ENCODE data around the gene CFAP45. TPM values are rescaled to one million over a fixed set of nuclear protein-coding genes. Genes with fewer than 3 reads are reported as not detected.
A peak's percentile ranks its signal among the peaks of the same experiment; 100 is the strongest.

The CFAP45 gene
- polyA plus RNA-seq, 1 of the 3 experiments (the other 2 are of a cell fraction), result 0.74 TPM

DNA sequence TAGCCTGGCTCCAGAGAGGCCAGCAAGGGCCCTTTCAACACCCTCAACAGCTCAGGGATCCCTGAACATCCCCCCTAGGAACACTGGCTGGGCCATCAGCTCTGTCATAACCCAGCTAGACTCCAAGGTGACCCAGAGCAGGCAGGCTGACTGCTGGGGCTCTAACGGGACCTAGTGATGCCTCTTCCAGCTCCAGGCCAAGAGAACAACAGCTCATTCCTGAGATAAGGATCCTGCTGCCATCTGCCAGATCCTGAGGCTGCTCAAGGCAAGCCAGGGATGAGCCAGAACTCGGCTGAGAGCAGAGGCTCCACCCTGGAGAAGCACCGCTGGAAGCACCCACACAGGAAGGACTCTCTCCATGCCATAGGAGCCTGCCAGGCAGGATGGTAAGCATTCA is 39.5 kb downstream of the CFAP45 start:
- no peaks in the 10 kb centered on the region for H3K36me3 ChIP-seq (replicated peaks in 1 of 2; ENCODE audit: control insufficient read depth in 1 of 2, insufficient read depth in 2 of 2, low read length in 1 of 2)
- peak; percentile 75 for DNase-seq
- H3K9ac ChIP-seq, result no peak overlapping the region
- TF ChIP-seq GATA2 (CRISPR knock-in tag; IDR thresholded peaks at IDR 0.05), result peak; percentile 58
- TF ChIP-seq, protein P1, sequence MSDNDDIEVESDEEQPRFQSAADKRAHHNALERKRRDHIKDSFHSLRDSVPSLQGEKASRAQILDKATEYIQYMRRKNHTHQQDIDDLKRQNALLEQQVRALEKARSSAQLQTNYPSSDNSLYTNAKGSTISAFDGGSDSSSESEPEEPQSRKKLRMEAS (IDR thresholded peaks at IDR 0.05; ENCODE audit: low read depth), result no peak
- 0% methylated on average over 1 of the region's 3 CpGs for WGBS (ENCODE audit: low lambda C conversion rate)
- no peaks in the 10 kb centered on the region for H3F3A ChIP-seq (replicated peaks; ENCODE audit: insufficient read depth)
- no peak overlapping the region for H3K27ac ChIP-seq (ENCODE audit: low read depth in 2 of 2, low read length in 1 of 2)
- no peaks in the 10 kb centered on the region for H3K9me3 ChIP-seq
- H3K4me2 ChIP-seq, result no peak overlapping the region
- no peak overlapping the region for H3K4me3 ChIP-seq (ENCODE audit: low read depth in 2 of 2, low read length in 1 of 2)
- no peak overlapping the region for H2AFZ ChIP-seq (ENCODE audit: low read depth)
- no peaks in the 10 kb centered on the region for H3K79me2 ChIP-seq (ENCODE audit: insufficient read depth)
- no peaks in the 10 kb centered on the region for H4K20me1 ChIP-seq (ENCODE audit: insufficient read depth)
- ChIA-PET CTCF (interaction anchor here (0.8 to 4.9 kb wide), 6 partner anchors 29 to 70 kb away, joined by 3 to 14 read pairs (median 5); no protein-coding TSS in a partner anchor), POLR2A (no interaction called here)
- no peaks in the 10 kb centered on the region for H3K9me2 ChIP-seq
- H3K27me3 ChIP-seq (ENCODE audit: insufficient read depth), result no peaks in the 10 kb centered on the region
- H3K4me1 ChIP-seq (ENCODE audit: control insufficient read depth in 1 of 2, insufficient read depth in 2 of 2, low read depth in 1 of 2, low read length in 1 of 2), result peaks cover 0 to 10% of the 10 kb centered on the region in 2 experiments; a peak in 1 of 4 replicates

DNA sequence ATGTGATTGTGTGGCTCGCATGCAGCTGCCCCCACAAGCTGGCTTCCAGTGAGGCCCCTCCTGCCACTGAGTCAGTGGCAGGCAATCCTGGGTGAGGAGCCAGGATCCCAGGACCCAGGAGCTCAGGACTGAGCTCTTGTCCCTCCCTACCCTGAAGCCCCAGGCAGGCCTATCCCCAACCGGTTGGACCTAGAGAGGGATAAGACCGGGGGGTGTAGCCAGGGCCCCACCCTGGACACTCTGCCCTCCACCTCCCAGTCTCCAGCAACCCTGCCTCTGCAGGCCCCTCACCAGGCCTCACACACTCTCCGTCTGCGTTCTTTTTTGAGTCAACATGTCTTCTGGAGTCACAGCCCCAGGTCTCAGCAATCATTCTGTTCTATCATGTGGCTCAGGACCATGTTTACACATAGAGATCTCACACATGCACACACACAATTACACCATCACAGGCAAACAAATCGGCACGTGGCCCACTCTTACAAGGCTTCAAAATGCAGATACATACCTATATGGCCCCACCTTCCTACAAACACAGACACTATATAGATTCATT is 40.1 kb downstream of the CFAP45 start:
- ChIA-PET POLR2A (no interaction called here), CTCF (interaction anchor here (0.7 to 1.7 kb wide), 7 partner anchors 16 to 70 kb away, joined by 3 to 8 read pairs (median 4); no protein-coding TSS in a partner anchor)
- no peaks in the 10 kb centered on the region for H3K79me2 ChIP-seq (ENCODE audit: insufficient read depth)
- no peak overlapping the region for H2AFZ ChIP-seq (ENCODE audit: low read depth)
- no peak for TF ChIP-seq TEAD4 (IDR thresholded peaks at IDR 0.05; ENCODE audit: borderline replicate concordance, insufficient read depth)
- no peak for TF ChIP-seq EZH2phosphoT487 (IDR thresholded peaks at IDR 0.05; ENCODE audit: borderline replicate concordance, low read depth)
- no peak overlapping the region for H3K4me2 ChIP-seq
- H3K27me3 ChIP-seq (ENCODE audit: insufficient read depth), result no peaks in the 10 kb centered on the region
- 92% methylated on average over 4 of the region's 7 CpGs for WGBS (ENCODE audit: low lambda C conversion rate)
- H3F3A ChIP-seq (replicated peaks; ENCODE audit: insufficient read depth), result no peaks in the 10 kb centered on the region
- no peak overlapping the region for H3K27ac ChIP-seq (ENCODE audit: low read depth in 2 of 2, low read length in 1 of 2)
- H3K4me3 ChIP-seq (ENCODE audit: low read depth in 2 of 2, low read length in 1 of 2), result no peak overlapping the region
- H3K9me3 ChIP-seq, result no peaks in the 10 kb centered on the region
- DNase-seq, result no peak
- no peaks in the 10 kb centered on the region for H4K20me1 ChIP-seq (ENCODE audit: insufficient read depth)
- H3K9me2 ChIP-seq, result no peaks in the 10 kb centered on the region
- H3K9ac ChIP-seq, result no peak overlapping the region
- H3K4me1 ChIP-seq (ENCODE audit: control insufficient read depth in 1 of 2, insufficient read depth in 2 of 2, low read depth in 1 of 2, low read length in 1 of 2), result peaks cover 0 to 12% of the 10 kb centered on the region in 2 experiments; a peak in 1 of 4 replicates
- H3K36me3 ChIP-seq (replicated peaks in 1 of 2; ENCODE audit: control insufficient read depth in 1 of 2, insufficient read depth in 2 of 2, low read length in 1 of 2), result no peaks in the 10 kb centered on the region

DNA sequence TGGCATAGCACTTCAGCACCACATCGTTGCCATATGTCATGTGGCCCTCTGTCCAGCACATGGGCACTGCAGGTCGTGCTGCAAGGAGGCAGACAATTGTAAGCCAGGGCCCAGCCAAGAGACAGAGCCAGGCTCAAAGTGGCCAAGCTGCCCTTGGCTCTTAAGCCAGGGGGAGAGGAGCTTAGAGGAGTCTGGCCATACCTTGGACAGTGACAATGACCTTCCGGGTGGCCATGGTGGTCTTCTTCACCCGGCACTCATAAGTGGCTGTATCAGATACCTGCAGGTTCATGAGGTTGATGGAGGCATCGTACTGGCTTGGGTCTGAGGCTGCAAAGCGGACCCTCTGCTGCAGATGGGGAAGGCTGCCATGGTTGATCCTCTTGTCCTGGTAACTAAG is 42.1 kb downstream of the CFAP45 start:
- no peak overlapping the region for H3K27ac ChIP-seq (ENCODE audit: low read depth in 2 of 2, low read length in 1 of 2)
- H3K36me3 ChIP-seq (replicated peaks in 1 of 2; ENCODE audit: control insufficient read depth in 1 of 2, insufficient read depth in 2 of 2, low read length in 1 of 2), result no peaks in the 10 kb centered on the region
- ChIA-PET POLR2A (no interaction called here), CTCF (interaction anchor here (1.1 to 2.6 kb wide), 4 partner anchors 33 to 59 kb away, joined by 3 to 9 read pairs (median 5); no protein-coding TSS in a partner anchor)
- no peaks in the 10 kb centered on the region for H4K20me1 ChIP-seq (ENCODE audit: insufficient read depth)
- H3K4me1 ChIP-seq (ENCODE audit: control insufficient read depth in 1 of 2, insufficient read depth in 2 of 2, low read depth in 1 of 2, low read length in 1 of 2), result peaks cover 10 to 16% of the 10 kb centered on the region in 2 experiments; a peak in 2 of 4 replicates
- no peak for TF ChIP-seq MEF2A (IDR thresholded peaks at IDR 0.05; ENCODE audit: borderline replicate concordance, low read depth)
- TF ChIP-seq, protein P2, sequence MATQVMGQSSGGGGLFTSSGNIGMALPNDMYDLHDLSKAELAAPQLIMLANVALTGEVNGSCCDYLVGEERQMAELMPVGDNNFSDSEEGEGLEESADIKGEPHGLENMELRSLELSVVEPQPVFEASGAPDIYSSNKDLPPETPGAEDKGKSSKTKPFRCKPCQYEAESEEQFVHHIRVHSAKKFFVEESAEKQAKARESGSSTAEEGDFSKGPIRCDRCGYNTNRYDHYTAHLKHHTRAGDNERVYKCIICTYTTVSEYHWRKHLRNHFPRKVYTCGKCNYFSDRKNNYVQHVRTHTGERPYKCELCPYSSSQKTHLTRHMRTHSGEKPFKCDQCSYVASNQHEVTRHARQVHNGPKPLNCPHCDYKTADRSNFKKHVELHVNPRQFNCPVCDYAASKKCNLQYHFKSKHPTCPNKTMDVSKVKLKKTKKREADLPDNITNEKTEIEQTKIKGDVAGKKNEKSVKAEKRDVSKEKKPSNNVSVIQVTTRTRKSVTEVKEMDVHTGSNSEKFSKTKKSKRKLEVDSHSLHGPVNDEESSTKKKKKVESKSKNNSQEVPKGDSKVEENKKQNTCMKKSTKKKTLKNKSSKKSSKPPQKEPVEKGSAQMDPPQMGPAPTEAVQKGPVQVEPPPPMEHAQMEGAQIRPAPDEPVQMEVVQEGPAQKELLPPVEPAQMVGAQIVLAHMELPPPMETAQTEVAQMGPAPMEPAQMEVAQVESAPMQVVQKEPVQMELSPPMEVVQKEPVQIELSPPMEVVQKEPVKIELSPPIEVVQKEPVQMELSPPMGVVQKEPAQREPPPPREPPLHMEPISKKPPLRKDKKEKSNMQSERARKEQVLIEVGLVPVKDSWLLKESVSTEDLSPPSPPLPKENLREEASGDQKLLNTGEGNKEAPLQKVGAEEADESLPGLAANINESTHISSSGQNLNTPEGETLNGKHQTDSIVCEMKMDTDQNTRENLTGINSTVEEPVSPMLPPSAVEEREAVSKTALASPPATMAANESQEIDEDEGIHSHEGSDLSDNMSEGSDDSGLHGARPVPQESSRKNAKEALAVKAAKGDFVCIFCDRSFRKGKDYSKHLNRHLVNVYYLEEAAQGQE (IDR thresholded peaks at IDR 0.05; ENCODE audit: low read depth, low read length), result peak; percentile 70; the same call in 1 of the 2 replicates
- no peaks in the 10 kb centered on the region for H3K27me3 ChIP-seq (ENCODE audit: insufficient read depth)
- no peaks in the 10 kb centered on the region for H3K9me3 ChIP-seq
- H3K79me2 ChIP-seq (ENCODE audit: insufficient read depth), result no peaks in the 10 kb centered on the region
- H2AFZ ChIP-seq (ENCODE audit: low read depth), result no peak overlapping the region
- H3F3A ChIP-seq (replicated peaks; ENCODE audit: insufficient read depth), result peaks cover 8% of the 10 kb centered on the region
- no peaks in the 10 kb centered on the region for H3K9me2 ChIP-seq
- DNase-seq, result no peak
- H3K4me3 ChIP-seq (ENCODE audit: low read depth in 2 of 2, low read length in 1 of 2), result no peak overlapping the region
- no peak overlapping the region for H3K4me2 ChIP-seq
- H3K9ac ChIP-seq, result no peak overlapping the region
- WGBS (ENCODE audit: low lambda C conversion rate), result 79% methylated on average over 2 of the region's 6 CpGs

All from SK-N-SH (cell line).